Astrocyte (in vitro differentiated cells and primary cell): ENCODE results near the gene STRA8.

Source experiments
- CTCF ChIP-seq: IDR thresholded peaks from 2 replicates; pipeline ENCODE4 v1.5.1; 2011; ENCODE audit warnings: low read depth, mild to moderate bottlenecking, inconsistent platforms, low read length, moderate library complexity; ENCODE audit not compliant: insufficient read depth
- EZH2 ChIP-seq: IDR thresholded peaks from 2 replicates; pipeline ENCODE4 v1.6.1; 2012; ENCODE audit warnings: mild to moderate bottlenecking, low read length, inconsistent platforms; ENCODE audit not compliant: insufficient read depth

GRCh38 chr7:135251496-135252391 lies 18.1 kb downstream of the STRA8 start:
- no peak for TF ChIP-seq CTCF
- TF ChIP-seq EZH2 = no peak
